ENCODE data around the gene C10orf90.

Gene C10orf90

DNA sequence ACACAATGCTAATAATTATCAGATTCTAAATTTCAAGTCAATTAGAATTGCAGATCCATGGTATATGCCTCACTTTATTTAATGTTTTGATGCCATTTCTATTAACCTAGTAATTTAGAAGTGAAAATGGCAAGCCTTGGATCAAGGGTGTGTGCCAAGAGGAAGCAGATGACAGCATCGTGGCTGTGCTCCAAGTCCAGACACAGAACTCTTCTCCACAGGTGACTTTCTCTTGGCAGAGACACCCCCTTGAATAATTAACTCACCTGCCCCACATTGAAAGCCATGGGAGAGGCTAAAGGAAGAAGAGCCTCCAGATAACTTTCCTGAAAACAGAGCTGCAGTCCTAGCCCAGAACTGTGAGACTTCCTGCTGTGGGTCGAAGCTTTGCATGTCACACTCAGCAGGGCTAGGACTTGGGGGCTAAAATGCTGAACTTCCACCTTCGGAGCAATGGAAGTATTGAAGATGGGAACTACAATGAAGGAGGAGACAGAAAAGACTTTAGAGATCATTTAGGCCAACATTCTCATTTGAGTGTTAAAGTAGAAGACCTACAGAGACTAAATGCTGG is 996 bp upstream of the C10orf90 start:
- FAIRE-seq: no peak

DNA sequence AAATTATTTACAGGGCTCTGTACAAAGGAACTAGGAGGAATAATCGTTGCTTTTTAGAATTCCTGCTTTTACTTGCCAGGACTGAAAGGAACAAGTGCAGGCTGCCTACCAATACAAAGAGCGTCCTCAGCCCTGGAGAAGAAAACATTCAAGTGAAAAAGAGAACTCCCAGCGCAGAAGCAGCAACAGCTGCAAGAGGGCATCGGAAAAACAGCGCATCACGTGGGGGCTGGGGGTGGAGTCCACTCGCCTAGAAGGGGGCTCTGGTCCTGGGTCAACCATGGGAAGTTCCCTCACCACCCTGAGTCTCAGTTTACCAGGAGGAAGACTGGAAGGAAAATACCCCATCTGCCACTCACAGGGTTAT is 385 bp upstream of the C10orf90 start:
- no peak for FAIRE-seq

DNA sequence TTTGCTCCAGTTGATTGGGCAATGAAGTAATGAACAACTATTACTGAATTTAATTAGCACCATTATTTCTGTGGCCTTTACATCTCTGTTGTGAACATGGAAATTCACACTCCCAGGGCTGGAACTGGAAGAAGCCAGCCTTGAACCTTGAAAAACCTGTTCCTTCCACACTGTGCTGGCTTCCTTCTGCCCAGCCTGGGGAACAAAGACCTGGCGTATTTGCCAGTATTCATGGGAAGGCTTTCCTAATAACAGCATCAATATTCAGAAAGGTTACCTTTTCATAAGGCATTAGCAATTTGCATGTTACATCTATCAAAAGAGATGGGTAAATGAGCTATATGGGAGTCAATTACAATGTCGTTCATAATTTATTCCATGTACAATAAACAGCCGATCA is 1.3 kb downstream of the C10orf90 start:
- FAIRE-seq: no peak

DNA sequence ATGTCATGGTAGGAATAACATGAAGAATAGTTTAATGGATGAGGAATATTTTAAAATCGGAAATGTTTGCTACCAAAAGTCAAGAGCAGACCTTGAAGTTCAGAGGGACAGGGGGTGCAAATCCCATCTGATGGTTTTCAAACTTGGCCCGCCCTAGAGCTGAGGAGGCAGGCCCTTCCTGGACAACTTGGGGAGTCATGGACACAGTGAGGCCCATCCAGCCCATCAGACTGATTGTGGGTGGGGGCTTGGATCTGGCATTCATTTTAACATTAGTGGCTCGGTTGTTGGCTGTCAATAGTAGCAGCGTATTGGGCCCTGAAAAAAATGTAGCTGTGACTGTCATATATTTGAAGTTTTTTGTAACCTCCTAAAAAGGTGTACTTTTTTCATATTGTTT is 2.0 kb downstream of the C10orf90 start:
- FAIRE-seq: no peak

DNA sequence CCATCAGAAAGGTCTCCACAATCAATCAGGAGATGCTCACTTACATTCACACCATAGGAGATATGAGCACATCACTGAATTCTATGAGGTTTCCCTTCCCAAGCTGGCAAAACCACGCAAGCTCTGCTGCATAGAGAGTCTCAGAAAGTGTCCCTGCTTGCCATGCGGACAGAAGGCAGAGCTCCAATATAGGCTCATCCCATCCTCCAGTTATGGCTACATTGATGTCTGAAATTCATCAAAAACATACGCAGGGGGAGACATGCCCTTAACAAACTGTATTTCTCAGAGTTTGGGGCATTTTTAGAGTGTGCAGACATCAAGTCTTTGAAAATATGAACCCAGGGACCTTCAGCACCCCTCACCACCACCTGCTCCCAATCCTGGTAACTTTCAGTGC is 2.9 kb downstream of the C10orf90 start:
- no peak for FAIRE-seq

DNA sequence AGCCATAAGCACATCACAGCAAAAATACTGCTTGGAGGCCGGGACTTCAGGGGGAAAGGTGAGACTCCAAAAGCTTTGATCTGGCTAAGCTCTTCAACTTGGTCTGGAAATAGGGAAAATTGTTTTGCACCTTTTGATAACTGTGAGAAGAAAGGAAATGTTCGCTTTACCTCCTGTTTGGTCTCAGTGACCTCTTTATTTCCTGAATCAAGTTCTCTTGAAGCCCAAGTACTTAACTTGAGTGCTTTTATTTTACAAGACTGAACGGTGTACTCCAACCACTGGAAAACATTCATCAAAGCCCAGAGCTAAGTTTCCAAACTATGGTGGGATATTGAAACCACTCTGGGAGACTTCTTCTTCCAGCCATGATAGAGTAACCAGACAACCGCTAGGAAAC is 5.3 kb downstream of the C10orf90 start:
- FAIRE-seq: no peak

DNA sequence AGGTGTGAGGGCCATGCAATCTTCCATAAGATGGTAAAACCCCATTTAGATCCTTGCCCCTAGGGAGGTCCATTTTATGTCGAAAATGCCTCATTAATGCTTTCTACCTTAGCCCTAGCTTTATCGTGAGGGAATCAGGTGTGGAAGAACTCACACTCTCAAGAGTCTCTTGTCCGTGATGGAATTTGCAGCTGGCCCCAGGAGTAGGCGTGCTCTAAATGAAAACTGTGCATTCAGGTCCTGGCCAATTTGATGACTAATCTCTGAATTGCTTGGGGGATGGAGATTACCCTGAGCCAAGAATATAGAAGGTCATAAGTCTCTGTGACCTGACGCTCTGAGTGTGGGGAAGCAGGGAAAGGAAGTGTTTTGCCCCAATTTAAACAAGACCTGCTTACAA is 6.6 kb downstream of the C10orf90 start:
- FAIRE-seq: no peak

DNA sequence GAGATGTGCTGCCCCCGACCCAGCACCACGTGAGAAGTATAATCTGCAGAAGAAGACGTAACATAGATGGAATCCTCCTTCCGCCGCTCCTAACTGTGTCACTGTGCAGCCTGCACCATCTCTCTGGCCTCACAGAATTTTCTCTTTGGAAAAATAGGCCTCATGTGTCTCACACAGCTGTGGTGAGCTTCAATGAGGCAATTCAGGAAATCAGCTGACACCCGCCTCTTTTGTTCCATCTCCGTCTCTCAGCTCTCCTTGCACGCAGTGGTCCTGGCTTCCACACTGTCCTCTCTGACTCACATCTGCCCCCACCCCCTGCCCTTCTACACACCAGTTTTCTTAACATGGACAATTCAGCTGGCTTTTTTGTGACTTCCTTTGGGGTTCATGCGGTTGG is 7.2 kb downstream of the C10orf90 start:
- no peak for FAIRE-seq

DNA sequence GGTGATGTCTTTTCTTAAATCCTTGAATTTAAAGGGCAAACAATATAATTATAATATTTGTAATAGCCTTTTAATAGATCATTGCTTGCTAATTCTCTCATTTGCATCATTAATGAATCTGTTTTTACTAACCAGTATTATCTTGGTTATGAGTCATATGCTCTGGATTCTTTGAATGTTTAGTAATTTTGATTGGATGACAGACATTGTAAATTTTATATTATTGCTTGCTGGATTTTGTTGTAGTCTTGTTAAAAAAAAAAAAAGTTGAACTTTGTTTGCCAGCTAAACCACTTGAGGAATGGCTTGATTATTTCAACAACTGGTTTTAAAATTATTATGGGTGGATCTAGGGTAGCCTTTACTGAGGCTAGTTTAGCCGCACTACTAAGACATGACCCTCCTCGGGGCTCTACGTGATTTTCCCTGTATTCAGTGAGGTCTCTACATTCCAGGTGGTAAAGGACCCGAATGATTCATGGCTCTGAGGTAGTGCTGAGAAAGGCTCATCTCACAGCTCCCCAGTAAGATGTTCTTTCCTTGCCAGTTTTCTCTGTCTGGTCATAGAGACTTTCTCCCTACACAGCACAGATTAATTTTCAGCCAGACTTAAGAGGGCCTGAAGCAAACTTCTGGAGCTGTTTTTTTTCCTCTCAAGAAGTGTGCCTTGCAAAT is 8.5 kb downstream of the C10orf90 start:
- FAIRE-seq: no peak

DNA sequence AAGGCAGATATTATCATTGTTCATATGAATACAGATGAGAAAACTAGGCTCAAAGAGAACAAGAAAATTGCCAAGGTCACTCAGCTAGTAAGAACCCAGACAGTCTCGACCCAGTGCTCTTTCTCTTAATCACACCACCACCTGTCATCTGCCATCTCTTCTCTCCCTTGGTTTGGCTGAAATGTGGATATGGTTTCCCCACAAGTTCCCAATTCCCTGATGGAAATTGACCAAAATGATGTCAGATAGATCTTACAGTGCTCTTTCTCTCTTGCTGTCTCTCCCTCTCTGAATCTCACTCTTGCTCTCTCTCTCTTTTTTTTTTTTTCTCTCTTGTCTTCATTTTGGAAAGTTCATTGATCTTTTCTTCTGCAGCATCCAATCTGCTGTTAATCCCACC is 9.1 kb downstream of the C10orf90 start:
- no peak for FAIRE-seq

DNA sequence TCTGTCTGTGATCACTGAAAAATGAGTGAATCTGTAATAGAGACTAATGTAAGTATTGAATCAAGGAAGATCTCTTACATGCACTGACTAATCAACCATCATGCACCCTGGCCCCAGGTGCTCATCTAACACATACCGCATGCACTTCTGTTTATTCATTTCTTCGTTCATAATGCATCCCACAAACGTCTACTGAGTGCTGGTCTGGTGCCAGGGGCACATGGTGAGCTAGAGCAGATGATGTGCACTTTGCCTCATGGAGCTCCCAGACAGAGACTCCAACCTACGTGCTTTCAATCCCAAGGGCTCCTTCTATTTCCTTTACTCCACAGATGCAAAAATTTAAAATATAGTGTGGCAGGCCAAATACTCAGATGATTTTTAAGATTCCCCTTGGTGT is 10.7 kb downstream of the C10orf90 start:
- no peak for FAIRE-seq

DNA sequence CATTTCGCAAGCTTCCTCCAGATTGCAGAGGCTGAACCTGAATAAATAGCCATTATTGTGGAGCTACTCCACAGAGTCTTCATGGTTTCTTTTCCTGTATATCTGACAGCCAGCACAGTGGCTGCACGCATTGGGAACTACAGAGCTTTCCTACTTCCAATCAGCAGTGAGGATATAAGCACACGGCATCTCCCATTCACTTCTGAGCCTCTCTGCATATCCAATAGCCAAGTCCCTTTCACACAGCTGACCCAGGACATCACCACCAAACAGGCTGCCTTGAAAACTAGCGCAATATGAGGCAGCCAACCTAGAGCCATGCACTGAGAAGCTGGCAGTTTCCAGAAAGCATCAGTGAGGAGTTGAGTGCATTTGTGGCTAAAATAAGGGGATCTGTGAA is 11.6 kb downstream of the C10orf90 start:
- FAIRE-seq: no peak

DNA sequence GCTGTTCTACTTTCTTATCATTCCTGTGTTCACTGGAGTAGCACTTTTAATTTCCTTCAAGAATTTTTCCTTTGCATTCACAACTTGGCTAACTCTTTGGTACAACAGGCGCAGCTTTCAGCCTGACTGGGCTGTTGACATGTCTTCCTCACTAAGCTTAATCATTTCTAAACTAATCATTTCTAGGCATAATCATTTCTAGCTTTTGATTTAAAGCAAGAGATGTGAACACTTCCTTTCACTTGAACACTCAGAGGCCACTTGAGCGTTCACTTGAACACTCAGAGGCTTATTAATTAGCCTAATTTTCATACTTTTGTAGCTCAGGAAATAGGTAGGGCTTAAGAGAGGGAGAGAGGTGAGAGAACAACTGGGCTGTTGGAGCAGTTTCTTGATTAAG is 15.9 kb downstream of the C10orf90 start:
- FAIRE-seq: no peak

DNA sequence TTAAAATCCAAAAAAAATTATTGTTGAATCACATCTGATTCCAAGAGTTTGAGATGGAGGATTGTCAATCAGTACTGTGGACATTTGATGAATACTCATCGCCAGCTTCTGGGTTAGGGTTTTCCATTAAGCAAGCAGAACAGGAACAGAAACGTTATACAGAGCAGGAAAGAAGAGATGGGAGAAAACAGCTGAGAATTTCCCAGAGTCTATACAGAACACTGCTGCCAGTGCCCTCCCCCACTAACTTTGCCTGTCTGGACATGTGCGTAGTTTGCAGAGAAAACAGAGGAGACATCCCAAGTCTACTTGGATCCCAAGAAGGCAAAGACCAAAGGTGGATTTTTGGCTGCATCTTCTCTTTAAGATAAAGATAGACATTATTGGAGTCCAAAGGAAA is 19.0 kb downstream of the C10orf90 start:
- FAIRE-seq: no peak

DNA sequence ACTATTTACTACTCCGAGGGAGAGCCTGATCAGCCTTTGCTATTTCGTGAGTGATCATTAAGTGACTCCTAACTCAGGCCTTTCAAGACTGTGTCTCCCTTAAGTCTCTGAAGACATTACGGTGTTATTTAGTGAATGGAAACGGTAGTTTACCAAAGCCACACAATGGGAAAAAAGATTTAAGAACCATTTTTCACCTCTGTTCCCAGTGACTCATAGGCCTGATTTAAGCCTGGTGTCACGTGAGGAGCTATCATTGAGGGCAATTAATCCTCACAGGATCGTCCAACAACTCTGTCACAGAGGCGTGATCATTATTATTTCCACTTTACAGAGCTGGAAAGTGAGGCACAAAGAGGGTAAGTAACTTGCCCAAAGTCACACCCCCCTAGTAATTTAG is 20.3 kb downstream of the C10orf90 start:
- no peak for FAIRE-seq

DNA sequence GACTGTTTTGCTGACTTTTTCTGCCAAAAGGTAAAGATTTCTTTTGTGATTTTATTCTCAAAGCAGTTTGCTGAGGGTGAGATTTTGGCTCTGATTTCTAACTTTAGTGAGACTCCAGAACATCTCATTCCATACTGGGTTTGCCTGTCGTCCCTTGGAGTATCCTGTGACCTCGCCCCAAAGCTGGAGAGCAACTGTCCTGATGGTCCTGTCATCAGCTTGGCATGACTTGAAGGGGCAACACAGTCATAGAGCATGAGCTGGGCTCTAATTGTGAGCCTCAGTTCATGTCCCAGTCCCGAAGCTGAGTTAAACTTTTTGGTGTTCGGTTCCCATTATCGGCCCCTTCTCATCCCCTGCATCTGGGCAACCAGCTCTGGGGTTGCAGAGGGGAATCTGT is 23.4 kb downstream of the C10orf90 start:
- FAIRE-seq: no peak

DNA sequence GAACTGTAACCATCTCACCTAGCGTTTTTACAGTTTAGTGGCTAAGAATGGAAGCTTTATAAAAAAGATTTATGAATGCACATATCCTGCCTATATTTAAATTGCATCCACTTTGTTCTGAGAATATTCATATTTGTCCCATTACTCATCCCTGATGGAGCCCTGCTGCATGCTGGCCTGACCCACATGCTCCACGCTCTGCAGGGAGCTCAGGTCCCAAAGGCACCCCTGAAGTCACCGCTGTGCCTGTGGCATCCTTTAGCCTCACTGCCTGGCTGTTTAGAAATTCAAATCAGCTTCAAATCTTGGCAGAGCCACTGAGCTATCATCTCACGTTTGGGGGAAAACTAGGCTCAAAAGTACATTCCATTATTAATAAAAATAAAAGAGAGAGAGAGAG is 24.4 kb downstream of the C10orf90 start:
- no peak for FAIRE-seq

DNA sequence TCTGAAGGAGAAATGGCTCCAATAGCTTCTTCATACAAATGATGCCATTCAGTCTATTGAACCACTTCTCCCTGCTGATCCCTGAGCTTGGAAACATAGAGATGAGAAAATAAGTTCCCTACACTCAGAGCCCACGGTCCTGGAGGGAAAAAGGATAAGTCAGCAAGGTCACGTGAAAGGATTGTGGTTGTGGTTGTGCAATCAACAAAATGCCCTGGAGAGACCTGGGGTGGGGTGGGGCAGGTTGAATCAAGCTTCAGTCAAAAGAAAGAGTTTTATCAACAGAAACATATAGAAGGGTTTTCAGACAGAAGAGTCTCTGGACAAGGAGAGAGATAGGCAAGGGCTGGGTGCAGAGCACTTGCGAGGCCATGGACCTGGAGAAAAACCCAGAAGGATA is 30.1 kb downstream of the C10orf90 start:
- FAIRE-seq: no peak

DNA sequence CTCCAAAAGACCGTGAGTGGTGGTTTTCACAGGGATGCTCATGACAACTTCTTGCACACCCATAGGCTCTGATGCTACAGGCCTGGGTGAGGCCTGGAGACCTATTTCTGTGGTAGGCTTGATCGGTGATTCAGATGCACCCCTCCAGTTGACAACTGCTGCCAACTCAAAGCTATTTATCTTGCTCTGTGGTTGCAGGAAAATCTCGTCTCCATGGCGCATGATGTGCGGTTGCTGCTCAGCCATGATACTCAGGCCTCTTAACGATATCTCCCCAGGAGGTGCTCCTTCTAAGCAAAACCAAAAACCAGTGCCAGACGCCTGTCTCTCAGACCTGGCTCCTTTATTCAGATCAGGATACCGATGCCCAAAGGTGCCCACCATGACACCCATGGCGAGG is 31.4 kb downstream of the C10orf90 start:
- FAIRE-seq: no peak

DNA sequence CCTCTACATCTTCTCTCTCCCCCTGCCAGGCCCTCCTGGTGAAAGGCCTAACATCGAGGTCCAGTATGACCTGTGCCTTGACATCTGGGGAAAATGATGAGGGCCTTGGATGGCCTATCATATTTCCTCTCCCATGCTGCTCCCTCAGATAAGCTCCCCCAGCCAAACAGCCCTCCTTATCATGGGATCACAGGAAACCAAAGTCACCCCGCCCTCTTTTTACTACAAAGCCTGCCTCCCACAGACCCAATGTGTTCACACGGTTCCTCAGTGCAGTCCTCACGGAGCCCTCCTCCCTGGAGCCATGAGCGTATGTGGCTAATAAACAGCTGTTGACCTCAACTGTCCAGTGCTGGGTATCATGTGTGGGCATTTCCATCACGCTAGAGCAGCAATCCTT is 32.0 kb downstream of the C10orf90 start:
- no peak for FAIRE-seq

DNA sequence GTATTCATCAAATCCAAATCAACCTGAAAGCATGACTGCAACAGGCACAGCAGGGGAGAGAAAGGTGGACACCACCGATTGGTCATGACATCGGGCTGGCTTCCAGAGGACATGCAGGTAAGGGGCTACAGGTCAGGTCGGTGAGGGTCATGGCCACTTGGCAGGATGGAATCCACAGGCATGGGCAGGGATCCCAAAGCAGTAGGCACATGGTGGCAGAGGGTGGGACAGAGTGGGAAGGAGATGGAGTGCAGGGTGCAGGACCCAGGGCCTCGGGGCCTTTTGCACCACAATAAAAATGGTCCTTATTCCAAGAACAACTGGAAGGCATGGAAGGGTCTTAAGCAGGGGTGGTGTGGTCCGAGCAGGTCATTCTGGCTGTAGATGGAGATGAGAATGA is 33.0 kb downstream of the C10orf90 start:
- FAIRE-seq: no peak

DNA sequence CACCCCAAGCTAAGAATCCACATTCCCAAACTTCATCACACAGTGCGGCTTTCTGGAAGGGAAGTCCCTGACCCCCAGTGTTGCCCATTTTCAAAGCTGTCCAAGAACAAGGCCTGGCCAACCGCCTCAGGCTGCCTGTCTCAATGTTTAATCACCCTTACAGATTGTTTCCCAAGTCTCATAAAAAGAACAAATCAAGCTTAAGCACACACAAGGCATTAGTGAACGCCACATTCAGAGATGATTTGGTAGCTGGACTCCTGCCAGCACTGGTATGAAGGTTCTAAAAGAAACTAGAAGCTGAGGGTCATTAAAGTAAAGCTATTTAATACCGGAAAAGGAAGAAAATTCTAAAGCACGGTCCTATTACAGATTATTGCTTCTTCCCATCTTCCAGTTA is 35.6 kb downstream of the C10orf90 start:
- FAIRE-seq: no peak

DNA sequence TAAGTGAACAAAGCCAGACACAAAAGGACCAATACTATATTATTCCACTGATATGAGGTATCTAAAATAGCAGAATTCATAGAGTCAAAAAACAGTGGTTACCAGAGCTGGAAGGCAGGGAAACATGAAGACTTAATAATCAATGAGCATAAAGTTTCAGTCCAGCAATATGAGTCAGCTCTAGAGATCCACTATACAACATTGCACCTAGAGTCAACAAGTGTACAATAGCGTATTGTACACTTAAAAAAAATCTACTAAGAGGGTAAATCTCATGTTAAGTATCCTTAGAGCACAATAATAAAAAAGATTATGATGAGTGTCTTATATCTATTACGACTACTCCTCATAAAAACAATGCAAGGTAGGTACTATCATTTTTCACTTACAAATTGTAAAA is 36.1 kb downstream of the C10orf90 start:
- no peak for FAIRE-seq

DNA sequence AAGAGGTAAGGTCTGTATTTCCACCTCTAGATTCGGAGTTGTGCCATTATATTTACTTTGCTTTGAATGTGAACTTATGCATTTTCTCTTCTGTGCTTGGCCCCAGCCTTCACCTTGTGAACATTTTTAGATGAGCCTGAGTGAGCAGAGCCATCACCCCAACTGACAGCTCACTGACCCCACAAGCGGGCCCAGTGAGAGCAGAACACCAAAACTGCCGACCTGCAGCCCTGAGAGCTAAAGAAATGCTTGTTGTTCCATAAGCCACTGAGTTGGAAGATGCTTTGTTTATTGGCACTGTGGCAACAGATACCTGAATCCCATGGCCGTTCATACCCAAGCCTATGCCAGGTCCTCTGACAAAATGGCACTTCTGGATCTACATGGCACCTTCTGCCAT is 37.8 kb downstream of the C10orf90 start:
- FAIRE-seq: no peak

DNA sequence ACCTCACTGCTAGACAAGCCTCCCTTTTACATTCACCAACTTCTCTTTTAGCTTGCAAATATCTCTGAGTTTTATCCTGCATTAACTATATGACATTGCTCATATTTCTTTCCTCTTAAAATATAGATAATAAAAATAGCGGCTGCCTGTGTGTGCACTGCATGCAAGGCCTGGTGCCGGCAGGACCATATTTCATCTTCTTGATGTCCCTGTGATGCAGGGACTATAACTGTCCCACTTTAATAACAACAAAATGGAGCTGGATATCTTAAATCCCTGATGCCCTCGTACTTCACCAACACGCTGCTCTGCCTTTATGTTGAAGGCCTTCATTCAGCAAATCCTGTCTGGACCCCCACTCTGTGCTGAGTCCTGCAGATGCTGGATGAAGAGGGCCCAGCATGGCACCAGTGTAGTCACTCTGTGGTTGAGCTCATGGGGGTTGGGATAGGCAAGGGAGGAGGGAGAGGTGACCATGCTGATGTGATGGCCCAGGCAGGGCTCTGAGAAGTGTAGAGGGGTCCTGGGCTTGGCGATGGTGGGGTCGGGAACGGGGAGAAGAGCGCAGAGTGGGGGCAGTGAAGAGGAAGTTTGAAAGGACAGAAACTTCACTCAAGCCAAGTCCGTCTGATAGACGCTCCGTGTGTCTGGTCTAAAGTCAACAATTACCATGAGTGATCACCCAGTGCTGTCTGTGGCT is 40.4 kb downstream of the C10orf90 start:
- no peak for FAIRE-seq
